Metanephros (tissue), 1 donor: Measurements from ENCODE around the gene OR2AP1. TPM values are rescaled to one million over a fixed set of nuclear protein-coding genes. Genes with fewer than 3 reads are reported as not detected.

Experiments used
- total RNA-seq: library from RNA; depleted of rRNA; stranded (reverse); fragments of >200 nt; gene quantifications from one replicate; pipeline ENCODE4 v1.2.3, GENCODE V29; 2014

The OR2AP1 gene
- not detected for total RNA-seq

GRCh38 chr12:55572168-55572567, at the start of gene OR2AP1:
Gene OR2AP1 (plus strand): TSS chr12:55572468. CDS start chr12:55574415, 1,947 bp downstream.

GRCh38 chr12:55549302-55549701, 23.0 kb upstream of the OR2AP1 start, which contains the start of gene OR6C4:
Gene OR6C4 (plus strand): TSS chr12:55549602. CDS start chr12:55551227, 1,625 bp downstream.

Other genes with a start within 250 kb of the OR2AP1 start
- not detected for gene OR6C3, start 241.7 kb upstream of the OR2AP1 start, total RNA-seq
- gene OR6C75, start 209.5 kb upstream of the OR2AP1 start, total RNA-seq: not detected
- gene OR6C65, start 171.9 kb upstream of the OR2AP1 start, total RNA-seq: not detected
- not detected for gene OR6C76, start 146.2 kb upstream of the OR2AP1 start, total RNA-seq
- gene OR6C2, start 128.4 kb upstream of the OR2AP1 start, total RNA-seq: not detected
- not detected for gene OR6C70, start 102.3 kb upstream of the OR2AP1 start, total RNA-seq
- gene OR6C68, start 80.1 kb upstream of the OR2AP1 start, total RNA-seq: not detected
- gene OR6C4, start 22.9 kb upstream of the OR2AP1 start, total RNA-seq: not detected
- not detected for gene OR10P1, start 64.4 kb downstream of the OR2AP1 start, total RNA-seq
- gene ITGA7, start 135.4 kb downstream of the OR2AP1 start, total RNA-seq: 79.3 TPM
- 71.4 TPM for gene BLOC1S1, start 143.6 kb downstream of the OR2AP1 start, total RNA-seq
- gene RDH5, start 147.9 kb downstream of the OR2AP1 start, total RNA-seq: 19.6 TPM
- gene CD63, start 156.5 kb downstream of the OR2AP1 start, total RNA-seq: 395 TPM
- gene GDF11, start 170.7 kb downstream of the OR2AP1 start, total RNA-seq: 11.4 TPM
- gene SARNP, start 245.3 kb downstream of the OR2AP1 start, total RNA-seq: 38.0 TPM
- 19.3 TPM for gene ORMDL2, start 245.6 kb downstream of the OR2AP1 start, total RNA-seq